Lung (tissue), 12 donors: Measurements from ENCODE around the gene SPR. TPM values are rescaled to one million over a fixed set of nuclear protein-coding genes. Genes with fewer than 3 reads are reported as not detected.

Experiments
- ATAC-seq: fragments of 200-7000 bp; cut with Tn5 transposase; one replicate; pipeline ENCODE4 v1.9.1; 2020; ENCODE audit warnings: moderate number of reproducible peaks; ENCODE audit not compliant: insufficient read depth, low FRiP score
- DNase-seq, 3 donors: peaks; one replicate each; pipeline ENCODE4 v3.0.0-alpha.2; 2013 to 2017
- H3K27ac ChIP-seq, 2 donors: one replicate each; pipeline ENCODE4 v1.5.1; 2013; ENCODE audit warnings: mild to moderate bottlenecking in 2 of 2, moderate library complexity in 2 of 2, control low read depth in 1 of 2, inconsistent platforms in 1 of 2, low read depth in 1 of 2, low read length in 1 of 2
- H3K27me3 ChIP-seq, 3 donors: one replicate each; pipeline ENCODE4 v1.5.1; 2013; ENCODE audit warnings: low read length in 2 of 3; ENCODE audit not compliant: control insufficient read depth in 3 of 3, insufficient read depth in 3 of 3
- H3K36me3 ChIP-seq, 4 donors: one replicate each; pipeline ENCODE4 v1.5.1; 2013; ENCODE audit warnings: low read length in 4 of 4, mild to moderate bottlenecking in 1 of 4, moderate library complexity in 1 of 4; ENCODE audit not compliant: control insufficient read depth in 4 of 4, insufficient read depth in 4 of 4
- H3K4me1 ChIP-seq, 5 donors: one replicate each; pipeline ENCODE4 v1.5.1; 2013; ENCODE audit warnings: low read length in 5 of 5, mild to moderate bottlenecking in 2 of 5, moderate library complexity in 1 of 5; ENCODE audit not compliant: control insufficient read depth in 5 of 5, insufficient read depth in 5 of 5
- H3K4me3 ChIP-seq: one replicate; pipeline ENCODE4 v1.5.1; 2013; ENCODE audit warnings: mild to moderate bottlenecking, control low read depth, moderate library complexity
- H3K9ac ChIP-seq, 2 donors: one replicate each; pipeline ENCODE4 v1.5.1; 2013; ENCODE audit warnings: low read length in 2 of 2, control low read depth in 1 of 2; ENCODE audit not compliant: insufficient read depth in 1 of 2
- H3K9me3 ChIP-seq, 4 donors: one replicate each; pipeline ENCODE4 v1.5.1; 2013; ENCODE audit warnings: low read length in 3 of 4, mild to moderate bottlenecking in 1 of 4, moderate library complexity in 1 of 4; ENCODE audit not compliant: control insufficient read depth in 4 of 4, insufficient read depth in 3 of 4
- WGBS, 2 donors: extraction: QIAGEN DNeasy Blood & Tissue Kit; methylation state at CpG; one replicate each; pipeline ENCODE4 v1.1.7; 2013; 5-methylcytosine and 5-hydroxymethylcytosine counted together
- polyA plus RNA-seq, 2 donors: library from polyadenylated mRNA; stranded (reverse); fragments of 200-250 nt; gene quantifications; one replicate each; pipeline ENCODE4 v1.2.1, GENCODE V29; 2013
- total RNA-seq, 2 donors: library from RNA; depleted of rRNA in 1 of 2; stranded (reverse); fragments of >200 nt in 1 of 2; gene quantifications; one replicate each; pipeline ENCODE4 v1.2.1, GENCODE V29; 2014 to 2021
- TF ChIP-seq, protein P1 (sequence below): IDR thresholded peaks from 2 replicates; pipeline ENCODE4 v1.5.1; 2012; ENCODE audit warnings: mild to moderate bottlenecking; ENCODE audit errors: control extremely low read depth, extremely low read depth
- donor health status: control.
- donor health status: control.
- donor health status: Bipolar disorder and iron deficiency.
- donor health status: healthy.
- donor health status: DM: yes; HTN: yes; CAD: no.

SPR gene
- total and polyA plus RNA-seq, 4 donors, result 11.1 to 38.0 (median 31.9) TPM

- ATAC-seq (no peak), DNase-seq (no peak)
- peaks cover 0 to 9% (median 5%) of the 10 kb centered on the region in 5 donors for H3K4me1 ChIP-seq
- no peak overlapping the region for H3K4me3 ChIP-seq
- H3K36me3 ChIP-seq, result peaks cover 0 to 16% (median 0%) of the 10 kb centered on the region in 4 donors
- no peaks in the 10 kb centered on the region for H3K9me3 ChIP-seq
- TF ChIP-seq, protein P1, sequence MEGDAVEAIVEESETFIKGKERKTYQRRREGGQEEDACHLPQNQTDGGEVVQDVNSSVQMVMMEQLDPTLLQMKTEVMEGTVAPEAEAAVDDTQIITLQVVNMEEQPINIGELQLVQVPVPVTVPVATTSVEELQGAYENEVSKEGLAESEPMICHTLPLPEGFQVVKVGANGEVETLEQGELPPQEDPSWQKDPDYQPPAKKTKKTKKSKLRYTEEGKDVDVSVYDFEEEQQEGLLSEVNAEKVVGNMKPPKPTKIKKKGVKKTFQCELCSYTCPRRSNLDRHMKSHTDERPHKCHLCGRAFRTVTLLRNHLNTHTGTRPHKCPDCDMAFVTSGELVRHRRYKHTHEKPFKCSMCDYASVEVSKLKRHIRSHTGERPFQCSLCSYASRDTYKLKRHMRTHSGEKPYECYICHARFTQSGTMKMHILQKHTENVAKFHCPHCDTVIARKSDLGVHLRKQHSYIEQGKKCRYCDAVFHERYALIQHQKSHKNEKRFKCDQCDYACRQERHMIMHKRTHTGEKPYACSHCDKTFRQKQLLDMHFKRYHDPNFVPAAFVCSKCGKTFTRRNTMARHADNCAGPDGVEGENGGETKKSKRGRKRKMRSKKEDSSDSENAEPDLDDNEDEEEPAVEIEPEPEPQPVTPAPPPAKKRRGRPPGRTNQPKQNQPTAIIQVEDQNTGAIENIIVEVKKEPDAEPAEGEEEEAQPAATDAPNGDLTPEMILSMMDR, result no peak
- WGBS, 2 donors, result 94 to 95% methylated on average over 4 of the region's 4 CpGs
- H3K27me3 ChIP-seq, result peaks cover 0 to 8% (median 7%) of the 10 kb centered on the region in 3 donors
- H3K9ac ChIP-seq, result no peak overlapping the region
- no peak overlapping the region for H3K27ac ChIP-seq
Observed at GRCh38 chr2:72889991-72890390, 2.8 kb downstream of the SPR start.

DNA sequence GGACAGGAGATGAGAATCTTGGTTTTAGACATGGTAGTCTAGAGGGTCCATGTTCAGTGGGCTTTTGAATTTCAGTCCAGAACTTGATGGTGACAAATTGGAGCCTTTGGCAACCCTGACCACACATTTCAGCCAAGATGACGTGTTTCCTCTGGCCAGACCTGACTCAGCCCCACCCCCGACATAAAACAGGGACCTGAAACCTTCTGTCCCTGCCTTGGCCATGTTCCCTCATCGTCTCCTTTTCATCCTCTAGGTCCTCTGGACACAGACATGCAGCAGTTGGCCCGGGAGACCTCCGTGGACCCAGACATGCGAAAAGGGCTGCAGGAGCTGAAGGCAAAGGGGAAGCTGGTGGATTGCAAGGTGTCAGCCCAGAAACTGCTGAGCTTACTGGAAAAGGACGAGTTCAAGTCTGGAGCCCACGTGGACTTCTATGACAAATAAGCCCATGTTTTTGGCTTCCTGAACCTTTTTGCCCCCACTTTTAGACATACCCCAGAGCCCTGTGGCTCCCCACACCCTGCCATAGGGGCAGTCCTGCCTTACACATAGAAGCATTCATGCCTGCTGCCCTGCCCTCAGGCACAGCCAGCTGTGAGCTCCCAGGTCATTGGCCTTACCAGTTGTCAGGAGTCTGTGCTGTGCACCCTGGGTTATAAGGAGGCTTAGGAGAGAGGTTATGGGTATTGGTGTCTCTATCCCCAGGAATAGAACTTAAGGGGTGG is 4.0 kb downstream of the SPR start:
- no peak overlapping the region for H3K9ac ChIP-seq
- TF ChIP-seq, protein P1, result no peak
- peaks cover 0 to 2% (median 0%) of the 10 kb centered on the region in 4 donors for H3K9me3 ChIP-seq
- H3K27ac ChIP-seq, result no peak overlapping the region
- peaks cover 0 to 16% (median 0%) of the 10 kb centered on the region in 4 donors for H3K36me3 ChIP-seq
- no peak for DNase-seq
- H3K27me3 ChIP-seq, result peaks cover 0 to 18% (median 17%) of the 10 kb centered on the region in 3 donors
- ATAC-seq, result no peak
- no peak overlapping the region for H3K4me3 ChIP-seq
- 67 to 79% methylated on average over 8 of the region's 8 CpGs for WGBS, 2 donors
- H3K4me1 ChIP-seq, result peaks cover 0 to 15% (median 7%) of the 10 kb centered on the region in 5 donors

DNA sequence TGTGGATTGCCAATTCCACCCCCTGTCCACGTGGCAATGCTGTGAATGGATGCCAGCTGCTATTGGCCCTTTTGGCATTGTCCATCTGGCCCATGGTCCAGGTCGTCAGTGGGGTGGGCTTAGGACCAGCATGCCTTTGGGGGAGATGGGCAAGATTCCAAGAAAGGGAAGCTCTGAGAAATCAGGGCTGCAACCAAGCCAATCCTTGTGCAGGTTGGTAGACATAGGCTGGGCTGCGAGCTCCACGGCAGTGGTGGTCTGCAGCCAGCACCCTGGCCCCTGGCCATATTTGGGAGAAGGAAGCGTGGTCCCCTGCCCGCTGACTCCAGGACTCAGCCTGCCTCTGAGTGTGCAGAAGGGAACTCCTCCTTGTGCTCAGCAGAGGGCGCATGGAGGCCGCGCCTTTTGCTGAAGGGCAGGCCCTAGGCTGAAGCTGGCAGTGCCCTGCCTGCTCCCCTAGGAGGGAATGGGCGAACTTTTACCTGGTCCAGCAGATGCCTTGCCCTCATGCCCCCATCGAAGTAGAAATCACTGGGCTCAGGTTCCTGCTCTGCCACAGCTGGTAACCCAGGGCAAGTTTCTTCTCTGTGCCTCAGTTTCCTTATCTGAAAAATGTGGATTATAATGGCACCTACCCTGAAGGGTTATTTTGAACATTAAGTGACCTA is 5.4 kb downstream of the SPR start:
- WGBS, 2 donors, result 13 to 30% methylated on average over 11 of the region's 11 CpGs
- peak; percentile 59 to 74 (median 68) for DNase-seq
- Histone ChIP-seq H3K4me3 (no peak overlapping the region), H3K9ac (no peak overlapping the region), H3K27me3 (peaks cover 0 to 28% (median 20%) of the 10 kb centered on the region in 3 donors), H3K9me3 (peaks cover 0 to 2% (median 0%) of the 10 kb centered on the region in 4 donors), H3K36me3 (peaks cover 0 to 16% (median 0%) of the 10 kb centered on the region in 4 donors), H3K4me1 (peaks cover 0 to 11% (median 7%) of the 10 kb centered on the region in 5 donors), H3K27ac (no peak overlapping the region)
- TF ChIP-seq, protein P1, result peak; percentile 55
- peak; percentile 59 for ATAC-seq
